D721Med (cell line): ENCODE results near the gene COL24A1.

ENCODE experiments used
- DNase-seq: peaks from one replicate; pipeline ENCODE4 v3.0.0; 2011; ENCODE audit warnings: low spot score; ENCODE audit not compliant: insufficient read length
- FAIRE-seq: peaks from 2 replicates; lab custom pipeline; 2011; peaks lifted over from hg19 to GRCh38; lab: Jason Lieb, UNC
- TF ChIP-seq, protein P1 (sequence below): IDR thresholded peaks from 2 replicates; pipeline ENCODE4 v1.5.1; 2012; ENCODE audit warnings: mild to moderate bottlenecking, control low read depth; ENCODE audit not compliant: insufficient read depth; ENCODE audit errors: missing control alignments

COL24A1 gene

DNA sequence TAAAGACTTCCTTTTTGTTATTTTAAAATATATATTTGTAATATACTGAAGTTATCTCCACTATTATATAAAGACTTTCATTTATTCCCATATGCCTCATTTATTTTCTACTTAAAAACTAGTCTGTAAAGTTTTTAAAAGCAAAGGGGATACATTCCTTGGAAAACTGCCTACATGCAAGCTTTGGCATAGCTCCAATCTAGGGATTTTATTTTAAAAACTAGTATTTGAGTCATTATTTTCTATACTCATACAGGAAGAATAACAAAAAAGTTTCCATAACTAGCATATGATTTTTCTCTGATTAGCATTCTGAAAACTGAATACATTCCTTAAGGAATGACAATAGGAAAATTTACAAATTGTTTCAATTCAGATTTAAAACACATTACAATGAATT is 88.9 kb downstream of the COL24A1 start:
- DNase-seq = no peak
- FAIRE-seq = no peak
- TF ChIP-seq, protein P1, sequence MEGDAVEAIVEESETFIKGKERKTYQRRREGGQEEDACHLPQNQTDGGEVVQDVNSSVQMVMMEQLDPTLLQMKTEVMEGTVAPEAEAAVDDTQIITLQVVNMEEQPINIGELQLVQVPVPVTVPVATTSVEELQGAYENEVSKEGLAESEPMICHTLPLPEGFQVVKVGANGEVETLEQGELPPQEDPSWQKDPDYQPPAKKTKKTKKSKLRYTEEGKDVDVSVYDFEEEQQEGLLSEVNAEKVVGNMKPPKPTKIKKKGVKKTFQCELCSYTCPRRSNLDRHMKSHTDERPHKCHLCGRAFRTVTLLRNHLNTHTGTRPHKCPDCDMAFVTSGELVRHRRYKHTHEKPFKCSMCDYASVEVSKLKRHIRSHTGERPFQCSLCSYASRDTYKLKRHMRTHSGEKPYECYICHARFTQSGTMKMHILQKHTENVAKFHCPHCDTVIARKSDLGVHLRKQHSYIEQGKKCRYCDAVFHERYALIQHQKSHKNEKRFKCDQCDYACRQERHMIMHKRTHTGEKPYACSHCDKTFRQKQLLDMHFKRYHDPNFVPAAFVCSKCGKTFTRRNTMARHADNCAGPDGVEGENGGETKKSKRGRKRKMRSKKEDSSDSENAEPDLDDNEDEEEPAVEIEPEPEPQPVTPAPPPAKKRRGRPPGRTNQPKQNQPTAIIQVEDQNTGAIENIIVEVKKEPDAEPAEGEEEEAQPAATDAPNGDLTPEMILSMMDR = no peak

DNA sequence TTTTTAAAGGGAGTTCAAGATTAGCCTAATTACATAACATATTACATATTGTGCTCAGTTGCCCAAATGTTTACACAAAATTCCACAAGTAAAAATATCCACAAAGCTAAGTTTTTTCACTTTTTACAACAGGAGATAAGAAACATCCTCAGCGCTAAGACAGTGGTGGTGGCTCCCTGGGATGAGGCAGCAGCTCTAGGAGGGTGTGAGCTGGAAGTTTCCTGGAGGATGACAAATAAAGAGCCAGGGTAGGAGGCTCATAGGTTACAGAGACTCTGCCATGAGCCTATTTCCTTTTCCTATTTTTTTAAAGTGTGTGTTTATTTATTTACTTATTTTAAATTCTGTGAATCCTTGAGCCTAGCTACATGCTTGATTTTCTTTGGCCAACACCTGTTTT is 91.7 kb downstream of the COL24A1 start:
- TF ChIP-seq, protein P1 = no peak
- FAIRE-seq = no peak
- no peak for DNase-seq

DNA sequence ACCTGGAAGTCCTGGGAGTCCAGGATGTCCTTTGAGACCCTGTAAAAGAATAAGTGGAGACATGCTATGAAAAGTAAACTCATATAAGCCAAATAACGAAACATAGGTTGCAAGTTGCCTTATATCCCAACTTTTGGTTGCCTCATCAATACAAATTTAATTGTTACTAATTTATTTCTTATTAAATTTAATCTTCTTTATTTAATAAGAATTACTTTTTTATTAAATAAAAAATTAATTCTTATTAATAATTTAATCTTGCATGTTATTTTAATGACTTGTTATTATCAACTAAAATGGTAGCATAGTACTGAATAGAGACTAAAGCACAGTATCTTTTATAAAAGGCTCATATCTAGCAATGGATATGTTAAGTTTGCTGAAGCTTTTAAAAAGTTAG is 92.9 kb downstream of the COL24A1 start:
- FAIRE-seq (no peak), DNase-seq (no peak)
- TF ChIP-seq, protein P1 = no peak

DNA sequence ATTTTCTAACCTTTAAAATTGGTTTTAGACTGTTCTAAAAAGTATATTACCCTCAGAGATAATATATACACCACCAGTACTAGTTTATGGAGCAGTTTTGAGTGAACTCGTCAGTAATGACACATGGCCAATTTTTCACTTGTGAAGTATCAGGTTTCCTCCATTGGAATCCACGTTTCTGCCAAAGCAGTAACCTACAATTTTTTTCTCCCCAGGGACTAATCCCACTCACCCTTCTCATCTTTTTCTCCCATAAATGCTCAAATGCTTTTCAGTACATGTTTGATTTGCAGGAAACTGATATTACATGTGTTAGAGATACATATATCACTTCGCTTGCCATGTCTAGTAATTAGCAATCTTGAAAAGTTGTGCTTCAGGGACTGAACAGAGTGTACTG is 94.1 kb downstream of the COL24A1 start:
- FAIRE-seq (no peak), DNase-seq (no peak)
- TF ChIP-seq, protein P1 = no peak

DNA sequence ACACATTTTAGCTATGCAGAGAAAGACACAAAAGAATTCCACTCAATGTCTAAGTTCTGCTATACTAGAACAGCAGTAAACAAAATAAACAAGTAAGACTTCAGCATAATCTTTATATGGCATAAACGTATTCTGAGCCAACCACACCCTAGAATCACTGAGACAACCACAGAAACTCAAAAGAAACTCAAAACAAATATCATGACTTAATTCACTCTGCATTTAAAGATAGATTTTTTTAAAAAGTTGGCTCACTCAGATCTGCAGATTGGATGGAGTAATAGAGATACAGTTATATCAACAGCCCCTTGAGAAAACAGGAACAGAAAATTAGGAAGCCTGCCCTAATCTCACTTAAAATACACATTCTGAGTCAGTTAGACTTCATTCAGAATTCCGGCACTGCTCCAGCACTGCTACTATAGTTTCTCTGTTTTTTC is 95.0 kb downstream of the COL24A1 start:
- FAIRE-seq = no peak
- DNase-seq = no peak
- TF ChIP-seq, protein P1 = no peak

DNA sequence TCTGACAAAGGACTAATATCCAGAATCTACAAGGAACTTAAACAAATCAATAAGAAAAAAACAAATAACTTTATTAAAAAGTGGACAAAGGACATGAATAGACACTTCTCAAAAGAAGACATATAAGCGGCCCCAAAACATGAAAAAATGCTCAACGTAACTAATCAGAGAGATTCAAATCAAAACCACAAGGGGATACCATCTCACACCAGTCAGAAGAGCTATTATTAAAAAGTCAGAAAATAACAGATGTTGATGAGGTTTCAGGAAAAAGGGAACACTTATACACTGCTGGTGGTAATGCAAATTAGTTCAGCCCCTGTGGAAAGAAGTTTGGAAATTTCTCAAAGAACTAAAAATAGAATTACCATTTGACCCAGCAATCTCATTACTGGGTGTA is 102.2 kb downstream of the COL24A1 start:
- TF ChIP-seq, protein P1 = no peak
- FAIRE-seq = no peak
- DNase-seq = no peak

DNA sequence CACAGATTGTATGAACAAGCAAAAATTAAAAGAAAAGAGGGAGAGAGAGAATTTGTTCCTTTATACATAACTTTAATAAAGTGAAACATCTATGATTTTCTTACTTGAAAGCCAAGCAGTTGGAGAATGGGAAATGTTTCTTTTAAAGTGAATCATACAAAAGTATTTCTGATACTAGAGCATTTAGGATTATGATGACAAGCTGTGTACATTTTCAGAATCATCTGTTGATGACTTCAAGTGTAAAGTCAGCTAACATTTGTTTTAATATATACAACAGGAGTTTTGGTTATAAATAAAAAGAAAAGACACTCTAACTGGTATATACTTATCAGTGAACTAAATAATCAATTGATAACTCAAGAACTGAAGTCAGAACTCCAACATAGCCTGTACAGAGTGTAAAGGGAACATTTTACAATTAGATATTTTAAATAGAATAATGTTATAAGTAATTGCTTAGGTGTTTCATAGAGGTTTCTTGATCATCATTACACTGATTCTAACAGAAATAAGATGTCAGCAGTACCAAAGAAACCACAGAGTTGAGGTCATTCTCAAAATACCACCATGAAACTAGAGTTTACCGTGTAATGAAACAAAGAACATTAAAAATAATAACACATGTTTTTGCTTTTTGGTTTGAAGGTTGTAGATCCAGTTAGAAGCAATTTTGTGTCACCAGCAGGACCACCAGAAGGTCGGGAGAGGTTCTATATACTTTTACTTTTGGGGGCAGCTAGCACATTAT is 103.4 kb downstream of the COL24A1 start:
- DNase-seq (no peak), FAIRE-seq (no peak)
- TF ChIP-seq, protein P1 = no peak
